Measurements from ENCODE around the gene GPS1.

GPS1 gene

GRCh38 chr17:82012640-82013295, 38.9 kb upstream of the GPS1 start:
- TF ChIP-seq CTCF (IDR thresholded peaks at IDR 0.05): no peak

GRCh38 chr17:82013341-82013740, 38.4 kb upstream of the GPS1 start:
- TF ChIP-seq CTCF (IDR thresholded peaks at IDR 0.05): no peak

- no peak for TF ChIP-seq CTCF (IDR thresholded peaks at IDR 0.05)
Measured at GRCh38 chr17:82013772-82014321, 37.9 kb upstream of the GPS1 start.

GRCh38 chr17:82014432-82014831, 37.3 kb upstream of the GPS1 start:
- TF ChIP-seq CTCF (IDR thresholded peaks at IDR 0.05): no peak

- no peak for TF ChIP-seq CTCF (IDR thresholded peaks at IDR 0.05)
Measured at GRCh38 chr17:82014971-82015310, 36.8 kb upstream of the GPS1 start.

GRCh38 chr17:82015311-82015971, 36.3 kb upstream of the GPS1 start:
- TF ChIP-seq CTCF (IDR thresholded peaks at IDR 0.05): no peak

GRCh38 chr17:82016061-82016874, 35.4 kb upstream of the GPS1 start:
- TF ChIP-seq CTCF (IDR thresholded peaks at IDR 0.05): no peak

All from LNCAP (cell line).